ENCODE data around the gene AQP12A. TPM values are rescaled to one million over a fixed set of nuclear protein-coding genes. Genes with fewer than 3 reads are reported as not detected.

AQP12A gene
- total RNA-seq, 1 experiment from 2014 or later, result not detected

- intact Hi-C loops (cut with micrococcal nuclease), result no loop called here
- Histone ChIP-seq H3K9me2 (replicated peaks; ENCODE audit: low read length) (no peaks in the 10 kb centered on the region), H3K9me3 (ENCODE audit: low read length) (no peaks in the 10 kb centered on the region), H2AFZ (ENCODE audit: low read length) (no peak overlapping the region), H3K9ac (ENCODE audit: low read length) (no peak overlapping the region), H3K4me1 (ENCODE audit: insufficient read depth, low read length) (peaks cover 8% of the 10 kb centered on the region; the same call in 1 of the 2 replicates), H3K4me2 (ENCODE audit: low read length) (no peak overlapping the region), H3K79me2 (ENCODE audit: low read length) (no peaks in the 10 kb centered on the region), H3F3A (ENCODE audit: low read length, unreplicated experiment) (no peaks in the 10 kb centered on the region), H3K36me3 (ENCODE audit: low read depth, low read length) (no peaks in the 10 kb centered on the region), H3K4me3 (ENCODE audit: low read length) (no peak overlapping the region), H3K27ac (ENCODE audit: low read length) (no peak overlapping the region), H3K27me3 (ENCODE audit: low read length) (no peaks in the 10 kb centered on the region), H4K20me1 (ENCODE audit: low read length) (no peaks in the 10 kb centered on the region)
- DNase-seq, result no peak
- BruUV-seq (replicated peaks), result no TSS peak
- ATAC-seq, result no peak
- no peak for TF ChIP-seq EZH2 (IDR thresholded peaks at IDR 0.05; ENCODE audit: low read length, unreplicated experiment)
- no peak for TF ChIP-seq CTCF (conservative IDR thresholded peaks at IDR 0.05; ENCODE audit: low read depth, low read length)
- TF ChIP-seq EZH2phosphoT487 (IDR thresholded peaks at IDR 0.05; ENCODE audit: borderline replicate concordance, low read length), result no peak
- ChIA-PET CTCF (no interaction called here), POLR2A (ENCODE audit: unreplicated experiment) (no interaction called here)
These were observed 49.4 kb downstream of the AQP12A start for GRCh38 chr2:240741091-240741490.

- H3F3A ChIP-seq (ENCODE audit: low read length, unreplicated experiment), result no peaks in the 10 kb centered on the region
- H3K4me3 ChIP-seq (ENCODE audit: low read length), result no peak overlapping the region
- intact Hi-C loops (cut with micrococcal nuclease), result no loop called here
- POLR2A ChIA-PET (ENCODE audit: unreplicated experiment), result no interaction called here
- H3K9ac ChIP-seq (ENCODE audit: low read length), result no peak overlapping the region
- no peak overlapping the region for H3K4me2 ChIP-seq (ENCODE audit: low read length)
- no peak for TF ChIP-seq CTCF (conservative IDR thresholded peaks at IDR 0.05; ENCODE audit: low read depth, low read length)
- no peak for TF ChIP-seq EZH2phosphoT487 (IDR thresholded peaks at IDR 0.05; ENCODE audit: borderline replicate concordance, low read length)
- TF ChIP-seq EZH2 (IDR thresholded peaks at IDR 0.05; ENCODE audit: low read length, unreplicated experiment), result no peak
- no peaks in the 10 kb centered on the region for H3K27me3 ChIP-seq (ENCODE audit: low read length)
- BruUV-seq (replicated peaks), result no TSS peak
- no peaks in the 10 kb centered on the region for H3K79me2 ChIP-seq (ENCODE audit: low read length)
- no peaks in the 10 kb centered on the region for H3K9me3 ChIP-seq (ENCODE audit: low read length)
- DNase-seq, result no peak
- no peaks in the 10 kb centered on the region for H4K20me1 ChIP-seq (ENCODE audit: low read length)
- H3K4me1 ChIP-seq (ENCODE audit: insufficient read depth, low read length), result peaks cover 8% of the 10 kb centered on the region; the same call in 1 of the 2 replicates
- H3K9me2 ChIP-seq (replicated peaks; ENCODE audit: low read length), result no peaks in the 10 kb centered on the region
- no peak overlapping the region for H3K27ac ChIP-seq (ENCODE audit: low read length)
- H3K36me3 ChIP-seq (ENCODE audit: low read depth, low read length), result no peaks in the 10 kb centered on the region
- no peak overlapping the region for H2AFZ ChIP-seq (ENCODE audit: low read length)
- ATAC-seq, result no peak
- CTCF ChIA-PET, result no interaction called here
These were observed 51.0 kb downstream of the AQP12A start for GRCh38 chr2:240742602-240743095.

GRCh38 chr2:240745456-240745855, 53.8 kb downstream of the AQP12A start:
- no TSS peak for BruUV-seq (replicated peaks)
- no peaks in the 10 kb centered on the region for H4K20me1 ChIP-seq (ENCODE audit: low read length)
- no peaks in the 10 kb centered on the region for H3K79me2 ChIP-seq (ENCODE audit: low read length)
- no peak overlapping the region for H3K4me3 ChIP-seq (ENCODE audit: low read length)
- H3K27ac ChIP-seq (ENCODE audit: low read length), result no peak overlapping the region
- ChIA-PET POLR2A (ENCODE audit: unreplicated experiment) (no interaction called here), CTCF (no interaction called here)
- H2AFZ ChIP-seq (ENCODE audit: low read length), result no peak overlapping the region
- H3K9me2 ChIP-seq (replicated peaks; ENCODE audit: low read length), result no peaks in the 10 kb centered on the region
- ATAC-seq, result no peak
- no peak overlapping the region for H3K9ac ChIP-seq (ENCODE audit: low read length)
- intact Hi-C loops (cut with micrococcal nuclease), result no loop called here
- H3K27me3 ChIP-seq (ENCODE audit: low read length), result no peaks in the 10 kb centered on the region
- TF ChIP-seq EZH2 (IDR thresholded peaks at IDR 0.05; ENCODE audit: low read length, unreplicated experiment) (no peak), EZH2phosphoT487 (IDR thresholded peaks at IDR 0.05; ENCODE audit: borderline replicate concordance, low read length) (no peak), CTCF (conservative IDR thresholded peaks at IDR 0.05; ENCODE audit: low read depth, low read length) (no peak)
- H3K9me3 ChIP-seq (ENCODE audit: low read length), result no peaks in the 10 kb centered on the region
- no peaks in the 10 kb centered on the region for H3K36me3 ChIP-seq (ENCODE audit: low read depth, low read length)
- no peaks in the 10 kb centered on the region for H3K4me1 ChIP-seq (ENCODE audit: insufficient read depth, low read length)
- DNase-seq, result no peak
- H3K4me2 ChIP-seq (ENCODE audit: low read length), result no peak overlapping the region
- H3F3A ChIP-seq (ENCODE audit: low read length, unreplicated experiment), result no peaks in the 10 kb centered on the region
